CD14-positive monocyte (primary cell): ENCODE results near the gene LMTK2. TPM values are rescaled to one million over a fixed set of nuclear protein-coding genes. Genes with fewer than 3 reads are reported as not detected.
A peak's percentile ranks its signal among the peaks of the same experiment; 100 is the strongest.

Source experiments
- DNase-seq, 3 donors: peaks; one replicate each; pipeline ENCODE4 v3.0.0-alpha.2; 2011 to 2022
- H2AFZ ChIP-seq: 2 replicates; pipeline ENCODE4 v1.6.0; 2012; ENCODE audit warnings: mild to moderate bottlenecking, low read depth, low read length, inconsistent platforms; ENCODE audit not compliant: insufficient read depth, poor library complexity, severe bottlenecking
- H3K27ac ChIP-seq, 2 donors: 1 replicate in 1 of 2; 2 replicates in 1 of 2; pipeline ENCODE4 v1.5.1; 2012 to 2013; ENCODE audit warnings: low read length in 2 of 2, control low read depth in 1 of 2, inconsistent platforms in 1 of 2, low read depth in 1 of 2, mild to moderate bottlenecking in 1 of 2
- H3K27me3 ChIP-seq, 2 donors: one replicate each; pipeline versions ENCODE4 v1.6.0 to v1.6.1; 2011 to 2013; ENCODE audit warnings: low read length in 2 of 2; ENCODE audit not compliant: control insufficient read depth in 2 of 2, insufficient read depth in 2 of 2
- H3K36me3 ChIP-seq, 2 donors: replicated peaks in 1 of 2; 1 replicate in 1 of 2; 2 replicates in 1 of 2; pipeline versions ENCODE4 v1.5.1 to v1.6.1; 2012 to 2013; ENCODE audit warnings: low read length in 2 of 2, control low read depth in 1 of 2, inconsistent platforms in 1 of 2, mild to moderate bottlenecking in 1 of 2; ENCODE audit not compliant: insufficient read depth in 2 of 2, control insufficient read depth in 1 of 2
- H3K4me1 ChIP-seq, 2 donors: 1 replicate in 1 of 2; 2 replicates in 1 of 2; pipeline versions ENCODE4 v1.5.1 to v1.6.1; 2012 to 2013; ENCODE audit warnings: low read length in 2 of 2, control low read depth in 1 of 2, inconsistent platforms in 1 of 2, mild to moderate bottlenecking in 1 of 2, moderate library complexity in 1 of 2; ENCODE audit not compliant: insufficient read depth in 2 of 2, control insufficient read depth in 1 of 2
- H3K4me2 ChIP-seq: replicated peaks from 2 replicates; pipeline ENCODE3; 2012; ENCODE audit warnings: low read length, moderate library complexity, mild to moderate bottlenecking; ENCODE audit not compliant: poor library complexity, severe bottlenecking; ENCODE audit errors: extremely low read depth
- H3K4me3 ChIP-seq, 3 experiments: fragments of 200-600 bp in 1 of 3; sonication (generic) in 1 of 3; replicated peaks in 1 of 3; 1 replicate in 2 of 3; 2 replicates in 1 of 3; pipeline ENCODE4 v1.5.1; 2011 to 2013; ENCODE audit warnings: low read length in 3 of 3, mild to moderate bottlenecking in 3 of 3, control low read depth in 2 of 3, low read depth in 2 of 3, inconsistent platforms in 1 of 3, moderate library complexity in 1 of 3
- H3K79me2 ChIP-seq: 2 replicates; pipeline ENCODE4 v1.6.0; 2012; ENCODE audit warnings: mild to moderate bottlenecking, control low read depth, inconsistent platforms, low read length, moderate library complexity; ENCODE audit not compliant: insufficient read depth
- H3K9ac ChIP-seq: 2 replicates; pipeline ENCODE4 v1.6.0; 2017; ENCODE audit warnings: low read length, mild to moderate bottlenecking; ENCODE audit not compliant: insufficient read depth, poor library complexity, severe bottlenecking
- H3K9me3 ChIP-seq, 2 donors: replicated peaks in 1 of 2; 1 replicate in 1 of 2; 2 replicates in 1 of 2; pipeline versions ENCODE4 v1.5.1 to v1.6.1; 2012 to 2013; ENCODE audit warnings: low read length in 2 of 2, control low read depth in 1 of 2; ENCODE audit not compliant: control insufficient read depth in 1 of 2, insufficient read depth in 1 of 2
- H4K20me1 ChIP-seq: 2 replicates; pipeline ENCODE4 v1.6.0; 2012; ENCODE audit warnings: mild to moderate bottlenecking, low read length, control low read depth, moderate library complexity; ENCODE audit not compliant: insufficient read depth
- H3K27ac Mint-ChIP-seq, 7 donors: one replicate each; pipeline ENCODE4 v1.8.0; 2020; ENCODE audit warnings: mild to moderate bottlenecking in 7 of 7, mixed read lengths in 7 of 7, moderate library complexity in 6 of 7, inconsistent platforms in 2 of 7
- H3K27me3 Mint-ChIP-seq, 3 donors: one replicate each; pipeline ENCODE4 v1.8.0; 2021 to 2022; ENCODE audit warnings: low read depth in 3 of 3, mild to moderate bottlenecking in 3 of 3, mixed read lengths in 3 of 3, moderate library complexity in 3 of 3, inconsistent platforms in 1 of 3
- H3K36me3 Mint-ChIP-seq, 2 donors: one replicate each; pipeline ENCODE4 v1.8.0; 2020; ENCODE audit warnings: mixed read lengths in 2 of 2, inconsistent platforms in 1 of 2, mild to moderate bottlenecking in 1 of 2
- H3K4me1 Mint-ChIP-seq: one replicate; pipeline ENCODE4 v1.8.0; 2020; ENCODE audit warnings: mild to moderate bottlenecking, mixed read lengths
- H3K4me3 Mint-ChIP-seq, 2 donors: one replicate each; pipeline ENCODE4 v1.8.0; 2020; ENCODE audit warnings: mild to moderate bottlenecking in 2 of 2, mixed read lengths in 2 of 2, moderate library complexity in 1 of 2
- H3K9me3 Mint-ChIP-seq, 7 donors: one replicate each; pipeline ENCODE4 v1.8.0; 2020 to 2022; ENCODE audit warnings: mixed read lengths in 7 of 7, mild to moderate bottlenecking in 6 of 7, moderate library complexity in 6 of 7, inconsistent platforms in 2 of 7
- WGBS: methylation state at CpG from one replicate; pipeline ENCODE4 v1.1.5; 2013; ENCODE audit warnings: missing lambda C conversion rate; ENCODE audit not compliant: insufficient coverage; 5-methylcytosine and 5-hydroxymethylcytosine counted together
- intact Hi-C, 2 donors: fragments of 100-400 bp; cut with micrococcal nuclease; formaldehyde crosslinking; loops; one replicate each; pipeline versions ENCODE4 v1.15.0 to v1.15.1; 2023
- polyA plus RNA-seq, 3 donors: library from polyadenylated mRNA; depleted of rRNA in 1 of 3; unstranded in 2 of 3; stranded (reverse) in 1 of 3; fragments of 300-500 nt in 2 of 3; fragments of >200 nt in 1 of 3; fragmentation: Illumina TruSeq in 2 of 3; gene quantifications; 1 replicate in 2 of 3; 2 replicates in 1 of 3; pipeline ENCODE4 v1.2.3, GENCODE V29; 2012 to 2021
- TF ChIP-seq, protein P1 (sequence below): fragments of 200-600 bp; IDR thresholded peaks from one replicate; pipeline ENCODE4 v1.8.0; 2022; ENCODE audit warnings: antibody characterized with exemption, mild to moderate bottlenecking

Gene LMTK2
- polyA plus RNA-seq, 3 donors = 1.7 to 9.2 (median 1.8) TPM

GRCh38 chr7:98105942-98106544 lies 619 bp upstream of the LMTK2 start:
- WGBS = 76% methylated on average over 5 of the region's 6 CpGs
- Histone ChIP-seq H3K4me2 (no peak overlapping the region), H3K36me3 (no peaks in the 10 kb centered on the region), H3K9me3 (peaks cover 12 to 13% of the 10 kb centered on the region in 2 donors), H3K4me1 (peaks cover 12 to 18% of the 10 kb centered on the region in 2 donors), H2AFZ (no peak overlapping the region), H3K9ac (no peak overlapping the region), H3K4me3 (no peak overlapping the region), H3K79me2 (peaks cover 37% of the 10 kb centered on the region), H4K20me1 (peaks cover 40% of the 10 kb centered on the region), H3K27ac (no peak overlapping the region), H3K27me3 (peaks cover 28 to 48% of the 10 kb centered on the region in 2 donors)
- intact Hi-C loops = loop anchor here (2.0 to 5.0 kb wide), 3 partner anchors 61 to 84 kb away; no protein-coding TSS in a partner anchor
- Mint-ChIP-seq H3K27me3 (peaks cover 48 to 64% (median 50%) of the 10 kb centered on the region in 3 donors), H3K4me1 (peaks cover 16% of the 10 kb centered on the region), H3K27ac (no peak overlapping the region), H3K36me3 (peaks cover 6 to 15% of the 10 kb centered on the region in 2 donors), H3K4me3 (peak overlapping the region in 1 of 2 donors; percentile 42), H3K9me3 (peaks cover 7 to 23% (median 18%) of the 10 kb centered on the region in 7 donors)
- DNase-seq = peak in 1 of 3 donors; percentile 6
- TF ChIP-seq, protein P1, sequence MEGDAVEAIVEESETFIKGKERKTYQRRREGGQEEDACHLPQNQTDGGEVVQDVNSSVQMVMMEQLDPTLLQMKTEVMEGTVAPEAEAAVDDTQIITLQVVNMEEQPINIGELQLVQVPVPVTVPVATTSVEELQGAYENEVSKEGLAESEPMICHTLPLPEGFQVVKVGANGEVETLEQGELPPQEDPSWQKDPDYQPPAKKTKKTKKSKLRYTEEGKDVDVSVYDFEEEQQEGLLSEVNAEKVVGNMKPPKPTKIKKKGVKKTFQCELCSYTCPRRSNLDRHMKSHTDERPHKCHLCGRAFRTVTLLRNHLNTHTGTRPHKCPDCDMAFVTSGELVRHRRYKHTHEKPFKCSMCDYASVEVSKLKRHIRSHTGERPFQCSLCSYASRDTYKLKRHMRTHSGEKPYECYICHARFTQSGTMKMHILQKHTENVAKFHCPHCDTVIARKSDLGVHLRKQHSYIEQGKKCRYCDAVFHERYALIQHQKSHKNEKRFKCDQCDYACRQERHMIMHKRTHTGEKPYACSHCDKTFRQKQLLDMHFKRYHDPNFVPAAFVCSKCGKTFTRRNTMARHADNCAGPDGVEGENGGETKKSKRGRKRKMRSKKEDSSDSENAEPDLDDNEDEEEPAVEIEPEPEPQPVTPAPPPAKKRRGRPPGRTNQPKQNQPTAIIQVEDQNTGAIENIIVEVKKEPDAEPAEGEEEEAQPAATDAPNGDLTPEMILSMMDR = no peak

DNA sequence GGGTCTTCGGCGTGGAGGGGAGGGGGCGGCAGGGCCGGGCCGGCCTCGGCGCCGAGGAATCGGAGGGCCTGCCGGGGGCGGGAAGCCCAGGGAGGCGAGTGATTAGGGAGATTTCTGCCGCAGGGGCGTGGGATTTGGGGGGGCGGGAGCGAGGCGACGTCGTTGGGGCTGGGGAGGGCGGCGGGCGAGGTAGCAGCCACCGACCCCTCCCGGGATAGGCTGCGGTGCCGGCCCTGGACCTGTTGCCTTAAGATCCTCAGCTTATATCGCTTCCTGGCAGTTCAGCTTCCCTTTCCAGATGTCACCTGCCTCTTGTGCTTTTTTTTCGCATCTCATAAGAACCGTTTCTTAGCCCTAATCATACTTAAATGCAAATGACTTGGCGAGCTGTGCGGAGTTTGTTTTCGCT lies 655 bp downstream of the LMTK2 start:
- TF ChIP-seq, protein P1 = no peak
- H3K9me3 Mint-ChIP-seq = peaks cover 0 to 12% (median 7%) of the 10 kb centered on the region in 7 donors
- peak overlapping the region; percentile 74 to 87 (median 85) for H3K4me3 ChIP-seq
- H2AFZ ChIP-seq = peak overlapping the region; percentile 89
- peak overlapping the region; percentile 89 for H3K4me2 ChIP-seq
- peak in 2 of 3 donors; percentile 22 to 26 for DNase-seq
- H3K27ac Mint-ChIP-seq = peak overlapping the region in 5 of 7 donors; percentile 20 to 83 (median 56)
- H3K27ac ChIP-seq = peak overlapping the region in 1 of 2 donors; percentile 79
- H3K36me3 ChIP-seq = no peaks in the 10 kb centered on the region
- H3K79me2 ChIP-seq = peaks cover 48% of the 10 kb centered on the region
- peaks cover 12 to 18% of the 10 kb centered on the region in 2 donors for H3K4me1 ChIP-seq
- peaks cover 53% of the 10 kb centered on the region for H4K20me1 ChIP-seq
- H3K36me3 Mint-ChIP-seq = peaks cover 6 to 21% of the 10 kb centered on the region in 2 donors
- intact Hi-C loops = loop anchor here (2.0 to 5.0 kb wide), 3 partner anchors 59 to 85 kb away; no protein-coding TSS in a partner anchor
- peak overlapping the region; percentile 83 for H3K9ac ChIP-seq
- H3K27me3 ChIP-seq = peaks cover 41 to 60% of the 10 kb centered on the region in 2 donors
- H3K4me1 Mint-ChIP-seq = peaks cover 18% of the 10 kb centered on the region
- H3K4me3 Mint-ChIP-seq = peak overlapping the region; percentile 93 to 95
- H3K9me3 ChIP-seq = peaks cover 6 to 9% of the 10 kb centered on the region in 2 donors
- H3K27me3 Mint-ChIP-seq = peaks cover 56 to 75% (median 56%) of the 10 kb centered on the region in 3 donors
- WGBS = 0% methylated on average over 15 of the region's 32 CpGs
